Activated T-cell treated with anti-CD3 and anti-CD28 coated beads, Interleukin-2, amount 50 U/mL, for 24 hours (primary cell): ENCODE data around the gene ZCWPW2.

Source experiments
- DNase-seq: peaks from one replicate; pipeline ENCODE4 v3.0.0-alpha.2; 2020
- H3K27ac Mint-ChIP-seq: 2 replicates; pipeline ENCODE4 v1.8.0; 2020; ENCODE audit warnings: mild to moderate bottlenecking, mixed read lengths
- H3K27me3 Mint-ChIP-seq: 2 replicates; pipeline ENCODE4 v1.8.0; 2020; ENCODE audit warnings: mixed read lengths
- H3K36me3 Mint-ChIP-seq: 2 replicates; pipeline ENCODE4 v1.8.0; 2020; ENCODE audit warnings: low read depth, mixed read lengths
- H3K4me1 Mint-ChIP-seq: 2 replicates; pipeline ENCODE4 v1.8.0; 2020; ENCODE audit warnings: low read depth, mixed read lengths
- H3K4me3 Mint-ChIP-seq: 2 replicates; pipeline ENCODE4 v1.8.0; 2020; ENCODE audit warnings: mild to moderate bottlenecking, moderate library complexity, mixed read lengths
- H3K9me3 Mint-ChIP-seq: 2 replicates; pipeline ENCODE4 v1.8.0; 2020; ENCODE audit warnings: mixed read lengths

The ZCWPW2 gene

GRCh38 chr3:28335246-28335645 lies 13.3 kb upstream of the ZCWPW2 start:
- Mint-ChIP-seq H3K27ac (no peak overlapping the region), H3K36me3 (peaks cover 60% of the 10 kb centered on the region), H3K27me3 (no peaks in the 10 kb centered on the region), H3K4me1 (peaks cover 6% of the 10 kb centered on the region), H3K4me3 (no peak overlapping the region), H3K9me3 (no peaks in the 10 kb centered on the region)
- no peak for DNase-seq

- peaks cover 47% of the 10 kb centered on the region for H3K36me3 Mint-ChIP-seq
- H3K27me3 Mint-ChIP-seq, result no peaks in the 10 kb centered on the region
- no peak for DNase-seq
- H3K4me3 Mint-ChIP-seq, result no peak overlapping the region
- peaks cover 16% of the 10 kb centered on the region for H3K4me1 Mint-ChIP-seq
- H3K9me3 Mint-ChIP-seq, result no peaks in the 10 kb centered on the region
- H3K27ac Mint-ChIP-seq, result no peak overlapping the region
Observed at GRCh38 chr3:28337230-28337629, 11.3 kb upstream of the ZCWPW2 start.

GRCh38 chr3:28343144-28343543 lies 5.4 kb upstream of the ZCWPW2 start:
- Mint-ChIP-seq H3K36me3 (peaks cover 30% of the 10 kb centered on the region), H3K27ac (no peak overlapping the region), H3K4me3 (no peak overlapping the region), H3K9me3 (no peaks in the 10 kb centered on the region), H3K4me1 (peaks cover 58% of the 10 kb centered on the region), H3K27me3 (no peaks in the 10 kb centered on the region)
- DNase-seq, result no peak

GRCh38 chr3:28345690-28346089 lies 2.8 kb upstream of the ZCWPW2 start:
- no peak overlapping the region for H3K27ac Mint-ChIP-seq
- H3K27me3 Mint-ChIP-seq, result no peaks in the 10 kb centered on the region
- H3K36me3 Mint-ChIP-seq, result peaks cover 22% of the 10 kb centered on the region
- H3K9me3 Mint-ChIP-seq, result no peaks in the 10 kb centered on the region
- peak overlapping the region; percentile 2 for H3K4me3 Mint-ChIP-seq
- H3K4me1 Mint-ChIP-seq, result peaks cover 72% of the 10 kb centered on the region
- DNase-seq, result no peak

GRCh38 chr3:28347374-28348264 lies 902 bp upstream of the ZCWPW2 start:
- H3K9me3 Mint-ChIP-seq, result peaks cover 6% of the 10 kb centered on the region
- H3K27ac Mint-ChIP-seq, result peak overlapping the region; percentile 97
- H3K27me3 Mint-ChIP-seq, result no peaks in the 10 kb centered on the region
- peaks cover 37% of the 10 kb centered on the region for H3K36me3 Mint-ChIP-seq
- peaks cover 63% of the 10 kb centered on the region for H3K4me1 Mint-ChIP-seq
- H3K4me3 Mint-ChIP-seq, result peak overlapping the region; percentile 92
- DNase-seq, result no peak

GRCh38 chr3:28348265-28348628 lies 274 bp upstream of the ZCWPW2 start:
- H3K27me3 Mint-ChIP-seq, result no peaks in the 10 kb centered on the region
- peaks cover 56% of the 10 kb centered on the region for H3K4me1 Mint-ChIP-seq

GRCh38 chr3:28349469-28350000 lies 1.0 kb downstream of the ZCWPW2 start:
- DNase-seq, result no peak
- peak overlapping the region; percentile 97 for H3K27ac Mint-ChIP-seq
- H3K4me1 Mint-ChIP-seq, result peaks cover 50% of the 10 kb centered on the region
- peak overlapping the region; percentile 92 for H3K4me3 Mint-ChIP-seq
- H3K9me3 Mint-ChIP-seq, result peaks cover 11% of the 10 kb centered on the region
- peaks cover 47% of the 10 kb centered on the region for H3K36me3 Mint-ChIP-seq
- no peaks in the 10 kb centered on the region for H3K27me3 Mint-ChIP-seq

More at GRCh38 chr3:28348265-28348628, 274 bp upstream of the ZCWPW2 start:
- peak overlapping the region; percentile 97 for H3K27ac Mint-ChIP-seq
- H3K4me3 Mint-ChIP-seq, result peak overlapping the region; percentile 92
- peaks cover 6% of the 10 kb centered on the region for H3K9me3 Mint-ChIP-seq
- no peak for DNase-seq
- H3K36me3 Mint-ChIP-seq, result peaks cover 38% of the 10 kb centered on the region

GRCh38 chr3:28376424-28376823 lies 27.9 kb downstream of the ZCWPW2 start:
- Mint-ChIP-seq H3K4me1 (no peaks in the 10 kb centered on the region), H3K27me3 (no peaks in the 10 kb centered on the region), H3K27ac (no peak overlapping the region), H3K9me3 (peaks cover 16% of the 10 kb centered on the region), H3K36me3 (peaks cover 6% of the 10 kb centered on the region), H3K4me3 (no peak overlapping the region)
- no peak for DNase-seq

- Mint-ChIP-seq H3K27ac (no peak overlapping the region), H3K9me3 (peaks cover 4% of the 10 kb centered on the region), H3K36me3 (no peaks in the 10 kb centered on the region), H3K4me3 (no peak overlapping the region), H3K27me3 (no peaks in the 10 kb centered on the region), H3K4me1 (no peaks in the 10 kb centered on the region)
- DNase-seq, result no peak
Observed at GRCh38 chr3:28386049-28386448, 37.5 kb downstream of the ZCWPW2 start.

- Mint-ChIP-seq H3K27ac (no peak overlapping the region), H3K27me3 (no peaks in the 10 kb centered on the region), H3K9me3 (peaks cover 23% of the 10 kb centered on the region)
Observed at GRCh38 chr3:28388978-28389377, 40.5 kb downstream of the ZCWPW2 start.

GRCh38 chr3:28399206-28399605 lies 50.7 kb downstream of the ZCWPW2 start:
- Mint-ChIP-seq H3K27me3 (no peaks in the 10 kb centered on the region), H3K27ac (no peak overlapping the region), H3K9me3 (peaks cover 65% of the 10 kb centered on the region), H3K4me1 (no peaks in the 10 kb centered on the region), H3K36me3 (no peaks in the 10 kb centered on the region), H3K4me3 (no peak overlapping the region)
- no peak for DNase-seq

More at GRCh38 chr3:28388978-28389377, 40.5 kb downstream of the ZCWPW2 start:
- no peak for DNase-seq
- Mint-ChIP-seq H3K36me3 (no peaks in the 10 kb centered on the region), H3K4me1 (no peaks in the 10 kb centered on the region), H3K4me3 (no peak overlapping the region)

- Mint-ChIP-seq H3K4me1 (no peaks in the 10 kb centered on the region), H3K36me3 (no peaks in the 10 kb centered on the region), H3K27me3 (no peaks in the 10 kb centered on the region), H3K9me3 (peaks cover 50% of the 10 kb centered on the region), H3K4me3 (no peak overlapping the region), H3K27ac (no peak overlapping the region)
- no peak for DNase-seq
Observed at GRCh38 chr3:28406241-28406640, 57.7 kb downstream of the ZCWPW2 start.

GRCh38 chr3:28449398-28449797 lies 100.9 kb downstream of the ZCWPW2 start:
- Mint-ChIP-seq H3K27ac (no peak overlapping the region), H3K36me3 (no peaks in the 10 kb centered on the region), H3K4me1 (no peaks in the 10 kb centered on the region), H3K27me3 (no peaks in the 10 kb centered on the region), H3K4me3 (no peak overlapping the region), H3K9me3 (peaks cover 7% of the 10 kb centered on the region)
- no peak for DNase-seq

- H3K36me3 Mint-ChIP-seq, result no peaks in the 10 kb centered on the region
- H3K4me1 Mint-ChIP-seq, result no peaks in the 10 kb centered on the region
- no peak for DNase-seq
- no peaks in the 10 kb centered on the region for H3K27me3 Mint-ChIP-seq
- no peak overlapping the region for H3K27ac Mint-ChIP-seq
- H3K4me3 Mint-ChIP-seq, result no peak overlapping the region
- peaks cover 3% of the 10 kb centered on the region for H3K9me3 Mint-ChIP-seq
Observed at GRCh38 chr3:28462866-28463265, 114.3 kb downstream of the ZCWPW2 start.

- no peaks in the 10 kb centered on the region for H3K36me3 Mint-ChIP-seq
- H3K4me1 Mint-ChIP-seq, result no peaks in the 10 kb centered on the region
- DNase-seq, result no peak
- H3K9me3 Mint-ChIP-seq, result peaks cover 11% of the 10 kb centered on the region
- no peaks in the 10 kb centered on the region for H3K27me3 Mint-ChIP-seq
- H3K4me3 Mint-ChIP-seq, result no peak overlapping the region
- H3K27ac Mint-ChIP-seq, result no peak overlapping the region
Observed at GRCh38 chr3:28467414-28467813, 118.9 kb downstream of the ZCWPW2 start.
